Effector memory CD4-positive, alpha-beta T cell (primary cell): ENCODE results near the gene MSH6.
A peak's percentile ranks its signal among the peaks of the same experiment; 100 is the strongest.

Experiments used
- DNase-seq, 3 donors: peaks; one replicate each; pipeline ENCODE4 v3.0.0-alpha.2; 2020
- H3K27ac ChIP-seq: 2 replicates; pipeline ENCODE4 v1.7.0; 2013; ENCODE audit warnings: mild to moderate bottlenecking, low read length, moderate library complexity; ENCODE audit not compliant: insufficient read depth, poor library complexity, severe bottlenecking
- H3K27me3 ChIP-seq: replicated peaks from 2 replicates; pipeline ENCODE4 v1.7.0; 2013; ENCODE audit warnings: mild to moderate bottlenecking, low read length; ENCODE audit not compliant: insufficient read depth, control insufficient read depth, poor library complexity, severe bottlenecking
- H3K36me3 ChIP-seq: 2 replicates; pipeline ENCODE4 v1.7.0; 2013; ENCODE audit warnings: mild to moderate bottlenecking, low read length, moderate library complexity; ENCODE audit not compliant: control insufficient read depth, insufficient read depth
- H3K4me1 ChIP-seq: 2 replicates; pipeline ENCODE4 v1.7.0; 2013; ENCODE audit warnings: low read length, mild to moderate bottlenecking; ENCODE audit not compliant: control insufficient read depth, insufficient read depth, poor library complexity, severe bottlenecking
- H3K4me3 ChIP-seq: 2 replicates; pipeline ENCODE4 v1.7.0; 2013; ENCODE audit warnings: low read length, low read depth, mild to moderate bottlenecking; ENCODE audit not compliant: insufficient read depth, poor library complexity, severe bottlenecking
- H3K9me3 ChIP-seq: 2 replicates; pipeline ENCODE4 v1.7.0; 2013; ENCODE audit warnings: mild to moderate bottlenecking, low read length, moderate library complexity; ENCODE audit not compliant: control insufficient read depth

Gene MSH6

DNA sequence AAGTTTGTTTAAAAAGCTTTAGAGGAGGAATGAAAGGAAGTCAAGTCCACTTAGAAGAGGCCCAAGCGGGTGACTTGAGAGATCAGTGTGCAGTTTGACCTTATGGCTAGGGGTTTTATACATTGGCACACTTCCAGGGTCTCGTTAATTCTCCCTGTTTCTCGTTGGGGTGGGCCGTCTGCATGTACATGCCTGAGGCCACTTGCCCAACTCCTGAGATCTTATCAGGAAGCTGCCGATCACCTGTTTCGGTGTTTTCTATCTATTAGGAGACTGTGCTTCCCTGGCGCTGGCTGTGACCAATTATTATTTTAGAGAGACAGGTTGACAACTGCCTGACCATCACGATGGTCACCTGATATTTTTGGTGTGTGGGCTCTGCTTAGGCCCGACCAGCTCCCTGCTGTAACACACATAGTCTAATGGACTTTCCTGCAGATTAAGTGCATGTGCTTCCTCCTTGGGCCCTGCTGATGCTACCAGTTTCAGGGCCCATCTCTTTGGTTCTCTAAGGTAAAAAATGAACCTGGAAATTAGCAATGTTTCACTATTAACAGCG is 31.0 kb upstream of the MSH6 start:
- H3K4me3 ChIP-seq, result no peak overlapping the region

DNA sequence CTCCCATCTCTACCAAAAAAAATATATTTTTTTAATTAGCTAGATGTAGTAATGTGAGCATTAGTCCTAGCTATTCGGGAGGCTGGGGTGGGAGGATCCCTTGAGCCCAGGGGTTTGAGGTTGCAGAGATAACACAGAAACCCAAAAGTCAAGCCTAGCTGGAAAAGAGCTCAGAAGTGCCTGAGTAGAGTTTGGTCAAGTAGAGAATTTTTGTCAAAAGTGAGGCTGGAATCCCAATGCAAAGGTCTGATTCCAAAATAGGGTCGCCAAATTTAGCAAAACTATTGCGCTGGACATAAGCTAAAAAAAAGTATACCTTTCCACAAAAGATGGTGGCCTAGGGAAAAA is 15.5 kb upstream of the MSH6 start:
- Histone ChIP-seq H3K27ac (no peak overlapping the region), H3K27me3 (no peaks in the 10 kb centered on the region), H3K9me3 (no peaks in the 10 kb centered on the region), H3K36me3 (no peaks in the 10 kb centered on the region), H3K4me3 (no peak overlapping the region), H3K4me1 (no peaks in the 10 kb centered on the region)
- DNase-seq, result no peak

More for the DNA sequence above, 31.0 kb upstream of the MSH6 start:
- H3K36me3 ChIP-seq, result no peaks in the 10 kb centered on the region
- no peak overlapping the region for H3K27ac ChIP-seq
- H3K4me1 ChIP-seq, result no peaks in the 10 kb centered on the region
- no peaks in the 10 kb centered on the region for H3K9me3 ChIP-seq
- no peaks in the 10 kb centered on the region for H3K27me3 ChIP-seq
- DNase-seq, result no peak

DNA sequence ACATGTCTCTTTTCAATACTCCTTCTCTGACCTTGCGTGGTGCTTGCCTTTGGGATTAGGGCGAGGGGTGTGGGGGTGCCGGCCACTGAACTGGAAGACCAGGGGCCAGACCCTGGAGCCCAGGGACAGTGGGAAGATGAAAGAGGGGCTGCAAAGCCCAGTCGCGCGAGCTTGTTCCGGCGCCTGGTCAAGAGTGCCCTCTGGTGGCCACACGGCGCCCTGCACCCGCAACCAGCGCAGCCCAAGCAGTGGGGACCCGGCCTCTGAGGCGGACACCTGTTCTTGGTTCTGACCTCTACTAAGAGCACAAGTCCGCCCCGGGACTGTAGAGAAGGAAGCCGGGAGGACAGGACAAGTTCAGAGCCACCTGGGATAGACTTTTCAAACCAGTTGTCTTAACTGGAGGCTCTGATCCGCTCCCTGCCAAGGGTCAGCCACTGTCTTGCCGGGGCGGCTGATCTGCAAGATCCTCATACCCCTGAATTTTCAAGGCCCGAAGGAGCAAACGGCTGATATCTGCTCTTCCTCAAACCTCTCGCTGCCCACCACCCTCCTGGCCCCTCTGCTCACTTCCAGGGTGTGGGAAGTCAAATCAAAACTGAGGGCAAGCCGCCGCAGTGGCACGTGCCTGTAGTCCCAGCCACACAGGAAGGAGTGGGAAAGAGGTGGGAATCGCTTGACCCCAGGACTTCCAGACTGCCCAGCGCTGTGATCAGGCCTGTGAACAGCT is 14.9 kb upstream of the MSH6 start:
- no peaks in the 10 kb centered on the region for H3K9me3 ChIP-seq
- peak; percentile 34 to 54 (median 39) for DNase-seq
- H3K27ac ChIP-seq, result no peak overlapping the region

DNA sequence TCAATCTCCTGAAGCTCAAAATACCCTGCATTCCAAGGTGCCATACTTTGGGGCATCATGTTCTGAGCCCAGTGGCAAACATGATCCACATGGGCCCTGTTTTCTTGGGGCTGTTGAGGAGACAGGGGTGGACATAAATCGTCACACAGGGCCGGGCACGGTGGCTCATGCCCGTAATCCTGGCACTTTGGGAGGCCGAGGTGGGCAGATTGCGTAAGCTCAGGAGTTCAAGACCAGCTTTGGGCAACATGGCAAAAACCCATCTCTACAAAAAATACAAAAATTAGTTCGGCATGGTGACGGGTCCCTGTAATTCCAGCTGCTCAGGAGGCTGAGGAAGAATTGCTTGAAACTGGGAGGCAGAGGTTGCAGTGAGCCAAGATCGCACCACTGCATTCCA is 13.6 kb upstream of the MSH6 start:
- Histone ChIP-seq H3K4me3 (no peak overlapping the region), H3K27me3 (no peaks in the 10 kb centered on the region), H3K36me3 (no peaks in the 10 kb centered on the region), H3K9me3 (no peaks in the 10 kb centered on the region), H3K27ac (no peak overlapping the region), H3K4me1 (no peaks in the 10 kb centered on the region)
- no peak for DNase-seq

More for the DNA sequence above, 14.9 kb upstream of the MSH6 start:
- Histone ChIP-seq H3K4me3 (no peak overlapping the region), H3K4me1 (no peaks in the 10 kb centered on the region), H3K27me3 (no peaks in the 10 kb centered on the region), H3K36me3 (no peaks in the 10 kb centered on the region)

DNA sequence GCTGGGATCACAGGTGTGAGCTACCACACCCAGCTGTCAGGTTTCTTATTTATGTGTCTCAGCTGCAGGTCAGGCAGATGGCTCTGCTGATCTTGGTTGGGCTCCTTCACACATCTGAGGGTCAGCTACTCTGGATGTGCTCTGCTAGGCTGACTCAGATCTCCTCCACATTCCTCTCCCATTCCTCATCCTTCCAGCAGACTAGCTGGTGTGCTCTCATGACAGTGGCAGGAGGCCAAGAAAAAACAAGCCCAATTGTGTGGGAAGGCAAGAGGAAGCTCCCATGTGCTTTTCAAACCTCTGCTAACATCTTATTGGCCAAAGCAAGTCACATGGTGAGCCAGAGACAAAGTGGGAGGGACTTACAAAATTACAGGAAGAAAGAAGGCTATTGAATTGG is 11.7 kb upstream of the MSH6 start:
- H3K36me3 ChIP-seq, result no peaks in the 10 kb centered on the region
- no peak overlapping the region for H3K4me3 ChIP-seq
- no peaks in the 10 kb centered on the region for H3K4me1 ChIP-seq
- no peaks in the 10 kb centered on the region for H3K27me3 ChIP-seq
- no peak for DNase-seq
- H3K9me3 ChIP-seq, result no peaks in the 10 kb centered on the region
- H3K27ac ChIP-seq, result no peak overlapping the region

DNA sequence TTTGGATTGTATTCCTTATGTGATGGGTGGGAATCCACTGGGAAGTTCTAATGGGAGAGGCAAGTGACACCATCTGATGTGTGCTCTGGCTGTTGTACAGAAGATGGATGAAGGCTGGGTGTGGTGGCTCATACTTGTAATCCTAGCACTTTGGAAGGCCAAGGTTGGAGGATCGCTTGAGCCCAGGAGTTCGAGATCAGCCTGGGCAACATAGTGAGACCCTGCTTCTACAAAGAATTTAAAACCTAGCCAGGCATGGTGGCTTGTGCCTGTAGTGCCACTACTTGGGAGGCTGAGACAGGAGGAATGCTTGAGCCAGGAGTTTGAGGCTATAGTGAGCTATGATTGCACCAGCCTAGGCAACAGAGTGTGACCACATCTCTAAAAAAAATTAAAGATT is 10.6 kb upstream of the MSH6 start:
- no peaks in the 10 kb centered on the region for H3K36me3 ChIP-seq
- H3K27ac ChIP-seq, result no peak overlapping the region
- no peak overlapping the region for H3K4me3 ChIP-seq
- no peak for DNase-seq
- no peaks in the 10 kb centered on the region for H3K27me3 ChIP-seq
- no peaks in the 10 kb centered on the region for H3K9me3 ChIP-seq
- no peaks in the 10 kb centered on the region for H3K4me1 ChIP-seq

DNA sequence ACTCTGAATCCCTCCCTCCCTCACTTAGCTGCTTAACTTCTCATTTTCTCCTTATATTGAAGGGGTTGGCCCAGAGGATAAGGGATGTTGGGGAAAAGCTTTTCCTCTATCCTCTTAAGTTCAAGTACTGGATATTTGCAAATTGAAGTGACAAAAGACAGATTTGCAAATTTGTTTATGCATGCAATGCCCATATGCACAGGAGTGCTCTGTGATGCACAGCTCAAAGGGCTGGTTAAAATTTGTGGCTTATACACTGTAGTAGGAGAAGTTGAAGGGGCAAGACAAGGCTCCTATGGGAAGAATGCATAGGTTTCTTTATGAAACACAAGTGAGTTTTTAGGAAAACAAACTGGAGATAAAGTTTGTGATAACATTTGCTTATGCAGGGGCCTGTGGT is 8.4 kb upstream of the MSH6 start:
- H3K36me3 ChIP-seq, result no peaks in the 10 kb centered on the region
- no peaks in the 10 kb centered on the region for H3K27me3 ChIP-seq
- DNase-seq, result no peak
- no peaks in the 10 kb centered on the region for H3K9me3 ChIP-seq
- H3K4me1 ChIP-seq, result no peaks in the 10 kb centered on the region
- no peak overlapping the region for H3K27ac ChIP-seq
- H3K4me3 ChIP-seq, result no peak overlapping the region

DNA sequence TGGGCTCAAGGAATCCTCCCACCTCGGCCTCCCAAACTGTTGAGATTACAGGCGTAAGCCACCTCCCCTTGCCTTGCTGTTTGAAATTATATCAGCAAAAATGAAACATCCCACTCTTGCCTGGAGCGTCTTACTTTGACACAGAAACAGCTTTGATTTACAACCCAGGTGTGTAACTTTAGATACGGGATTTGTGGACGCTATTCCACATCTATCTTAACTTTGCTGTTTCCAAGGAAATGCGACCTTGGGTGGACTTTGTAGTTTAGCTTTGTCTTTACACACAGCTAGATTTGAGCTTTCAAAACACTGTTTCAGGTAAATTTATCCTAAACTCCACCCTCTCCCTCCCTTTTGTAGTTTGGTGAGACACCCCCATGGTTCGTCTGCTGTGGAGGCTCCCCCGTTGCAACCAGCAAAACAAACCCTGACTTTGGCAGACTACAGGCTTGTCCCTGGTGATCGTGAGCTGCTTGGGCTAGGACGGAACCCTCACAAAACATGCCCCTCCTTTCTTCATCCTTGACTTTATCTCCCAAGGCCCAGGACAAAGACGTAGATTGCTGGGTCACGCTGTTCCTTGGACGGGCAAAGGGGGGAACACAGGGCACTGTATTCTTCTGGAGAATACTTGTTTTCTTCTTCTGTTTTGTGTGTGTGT is 5.5 kb upstream of the MSH6 start:
- Histone ChIP-seq H3K36me3 (no peaks in the 10 kb centered on the region), H3K4me1 (no peaks in the 10 kb centered on the region), H3K4me3 (no peak overlapping the region), H3K27me3 (no peaks in the 10 kb centered on the region), H3K9me3 (no peaks in the 10 kb centered on the region), H3K27ac (no peak overlapping the region)
- no peak for DNase-seq

DNA sequence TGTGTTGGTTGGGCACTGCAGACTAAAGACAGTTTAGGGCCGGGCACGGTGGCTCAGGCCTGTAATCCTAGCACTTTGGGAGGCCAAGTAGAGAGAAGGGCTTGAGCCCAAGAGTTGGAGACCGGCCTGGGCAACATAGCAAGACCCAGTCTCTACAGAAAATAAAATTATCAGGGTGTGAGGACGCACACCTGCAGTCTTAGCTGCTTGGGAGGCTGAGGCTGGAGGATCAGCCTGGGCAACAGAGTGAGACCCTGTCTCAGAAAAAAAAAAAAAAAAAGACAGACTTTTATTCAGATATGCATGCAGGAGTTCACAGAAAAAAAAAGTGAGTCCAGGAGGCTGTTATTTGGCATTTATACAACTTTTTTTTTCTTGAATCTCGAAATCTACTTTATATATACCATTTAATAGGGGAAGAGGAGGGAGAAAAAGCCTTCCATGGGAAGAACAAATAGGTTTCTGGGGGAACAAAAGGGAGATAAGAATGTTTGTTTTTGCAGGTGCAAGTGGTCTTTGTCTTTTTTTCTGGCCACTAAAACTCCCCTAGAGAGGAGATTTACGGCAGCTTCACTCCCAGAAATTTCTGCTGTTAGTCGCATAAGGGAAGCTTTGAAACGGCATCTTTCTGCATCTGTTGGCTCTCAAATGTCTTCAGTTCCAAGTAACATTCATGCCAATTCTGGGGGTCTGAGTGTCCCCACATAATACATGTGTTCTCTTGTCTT is 4.1 kb upstream of the MSH6 start:
- DNase-seq, result no peak
- H3K4me3 ChIP-seq, result no peak overlapping the region
- H3K4me1 ChIP-seq, result no peaks in the 10 kb centered on the region
- no peaks in the 10 kb centered on the region for H3K27me3 ChIP-seq
- no peaks in the 10 kb centered on the region for H3K36me3 ChIP-seq
- H3K27ac ChIP-seq, result no peak overlapping the region
- no peaks in the 10 kb centered on the region for H3K9me3 ChIP-seq

DNA sequence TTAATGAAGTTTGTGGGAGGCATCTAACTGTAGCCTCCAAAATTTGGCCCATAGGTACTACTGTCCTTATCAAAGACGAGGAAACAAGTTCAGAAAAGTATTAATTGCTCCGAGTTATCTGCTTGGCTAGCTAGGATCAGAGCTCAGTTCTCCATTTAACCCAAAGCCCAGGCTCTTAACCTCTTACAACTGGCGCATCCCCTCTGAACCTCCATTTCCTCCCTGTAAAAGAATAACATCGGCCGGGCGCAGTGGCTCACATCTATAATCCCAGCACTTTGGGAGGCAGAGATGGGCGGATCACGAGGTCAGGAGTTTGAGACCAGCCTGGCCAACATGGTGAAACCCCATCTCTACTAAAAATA is 3.5 kb upstream of the MSH6 start:
- no peak for DNase-seq
- Histone ChIP-seq H3K4me3 (no peak overlapping the region), H3K36me3 (no peaks in the 10 kb centered on the region), H3K27me3 (no peaks in the 10 kb centered on the region), H3K9me3 (no peaks in the 10 kb centered on the region), H3K4me1 (peaks cover 5% of the 10 kb centered on the region), H3K27ac (no peak overlapping the region)
